NCI-H146 (cell line): ENCODE data around the gene ZFP69B.
A peak's percentile ranks its signal among the peaks of the same experiment; 100 is the strongest.

Experiments used
- DNase-seq: peaks from one replicate; lab custom pipeline; 2025; lab: John Stamatoyannopoulos, UW

ZFP69B gene

GRCh38 chr1:40449684-40450494 is at the start of gene ZFP69B:
ZFP69B (plus strand) TSS chr1:40450476; CDS start chr1:40450962, 486 bp downstream.
- peak; percentile 87 for DNase-seq

- no peak for DNase-seq
Observed at GRCh38 chr1:40401473-40402201, 48.6 kb upstream of the ZFP69B start.

DNA sequence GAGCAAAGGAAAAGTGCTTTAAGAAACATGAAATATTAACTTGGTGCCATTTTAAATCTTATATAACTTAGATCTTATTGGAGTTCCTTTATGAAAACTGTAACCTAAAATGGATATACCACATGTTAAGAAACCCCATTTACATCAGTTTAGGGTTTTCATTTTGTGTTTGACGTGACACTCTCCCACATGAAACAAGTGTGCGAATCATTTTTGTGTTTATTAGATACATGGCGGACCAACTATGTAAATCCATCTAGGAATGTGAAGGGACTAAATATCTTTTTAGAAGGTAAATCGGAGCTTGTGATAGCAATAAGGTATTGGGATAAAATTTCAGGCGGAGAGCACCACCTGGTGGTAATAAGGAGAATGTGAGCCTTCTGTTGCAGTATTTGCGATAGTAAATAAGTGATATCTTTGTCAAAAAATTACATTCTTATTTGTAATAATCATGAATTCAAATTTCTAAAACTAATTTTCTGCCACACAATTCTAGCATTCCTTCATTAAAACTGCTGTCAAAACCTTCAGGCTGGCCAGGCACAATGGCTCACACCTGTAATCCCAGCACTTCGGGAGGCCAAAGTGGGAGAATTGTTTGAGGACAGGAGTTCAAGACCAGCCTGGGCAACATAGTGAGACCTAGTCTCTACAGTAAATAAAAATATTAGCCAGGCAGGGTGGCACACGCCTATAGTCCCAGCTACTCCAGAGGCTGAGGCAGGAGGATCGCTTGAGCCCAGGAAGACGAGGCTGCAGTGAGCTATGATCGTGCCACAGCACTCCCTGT is 45.4 kb upstream of the ZFP69B start:
- peak; percentile 48 for DNase-seq

DNA sequence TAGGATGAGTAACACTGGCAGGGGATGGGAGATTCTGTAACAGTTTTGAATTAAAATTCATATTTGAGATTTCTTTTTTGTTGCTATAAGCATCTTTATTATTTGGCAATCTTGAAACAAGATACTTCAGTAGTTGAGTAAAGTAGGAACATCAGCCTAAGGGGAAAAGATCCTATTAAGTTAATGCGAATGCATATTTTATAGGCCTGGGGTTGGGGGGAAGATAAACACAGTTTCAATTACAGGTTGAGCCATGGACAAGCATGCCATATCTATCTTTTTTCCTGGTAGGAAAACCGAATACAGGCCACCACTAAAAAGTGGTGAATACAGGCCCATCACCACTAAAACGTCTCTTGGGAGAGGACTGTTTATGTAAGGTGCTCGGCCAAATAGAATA is 44.5 kb upstream of the ZFP69B start:
- no peak for DNase-seq

DNA sequence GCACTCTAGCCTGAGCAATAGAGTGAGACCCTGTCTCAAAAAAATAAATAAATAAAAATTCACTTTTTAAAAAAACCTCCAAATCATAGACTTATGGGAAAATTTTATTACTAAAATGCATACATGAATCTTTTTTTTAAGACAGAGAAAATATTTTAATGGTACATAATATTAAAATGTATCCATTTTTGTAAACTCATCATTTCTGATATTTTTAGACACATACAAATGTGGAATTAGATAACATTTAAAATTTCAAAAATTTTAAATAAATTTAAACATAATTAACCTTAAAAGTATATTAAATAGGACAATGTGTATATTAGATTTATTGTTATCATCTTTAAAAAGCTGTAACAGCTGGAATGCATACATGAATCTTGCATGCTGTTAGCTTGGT is 42.8 kb upstream of the ZFP69B start:
- DNase-seq = no peak

- DNase-seq = no peak
Observed at GRCh38 chr1:40409467-40409866, 40.8 kb upstream of the ZFP69B start.

GRCh38 chr1:40411294-40411693 is 39.0 kb upstream of the ZFP69B start:
- peak; percentile 2 for DNase-seq

DNA sequence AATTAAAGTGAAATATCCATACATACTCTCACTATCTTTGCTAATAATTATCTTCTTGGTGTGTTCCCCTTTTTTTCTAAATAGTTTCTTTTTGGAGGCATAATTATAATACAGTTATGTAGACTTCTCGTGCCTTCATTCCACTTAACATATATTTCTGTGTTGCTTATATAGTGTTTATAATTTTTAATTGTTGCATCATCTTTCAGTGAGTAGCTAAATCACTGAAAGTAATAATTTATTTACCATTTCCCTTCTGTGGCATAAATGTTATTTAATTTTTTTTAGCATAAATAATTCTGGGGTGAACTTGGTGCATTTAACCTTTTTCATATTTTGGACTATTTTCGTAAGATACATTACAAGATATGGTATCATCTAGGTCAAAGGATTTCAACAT is 38.4 kb upstream of the ZFP69B start:
- DNase-seq = no peak

DNA sequence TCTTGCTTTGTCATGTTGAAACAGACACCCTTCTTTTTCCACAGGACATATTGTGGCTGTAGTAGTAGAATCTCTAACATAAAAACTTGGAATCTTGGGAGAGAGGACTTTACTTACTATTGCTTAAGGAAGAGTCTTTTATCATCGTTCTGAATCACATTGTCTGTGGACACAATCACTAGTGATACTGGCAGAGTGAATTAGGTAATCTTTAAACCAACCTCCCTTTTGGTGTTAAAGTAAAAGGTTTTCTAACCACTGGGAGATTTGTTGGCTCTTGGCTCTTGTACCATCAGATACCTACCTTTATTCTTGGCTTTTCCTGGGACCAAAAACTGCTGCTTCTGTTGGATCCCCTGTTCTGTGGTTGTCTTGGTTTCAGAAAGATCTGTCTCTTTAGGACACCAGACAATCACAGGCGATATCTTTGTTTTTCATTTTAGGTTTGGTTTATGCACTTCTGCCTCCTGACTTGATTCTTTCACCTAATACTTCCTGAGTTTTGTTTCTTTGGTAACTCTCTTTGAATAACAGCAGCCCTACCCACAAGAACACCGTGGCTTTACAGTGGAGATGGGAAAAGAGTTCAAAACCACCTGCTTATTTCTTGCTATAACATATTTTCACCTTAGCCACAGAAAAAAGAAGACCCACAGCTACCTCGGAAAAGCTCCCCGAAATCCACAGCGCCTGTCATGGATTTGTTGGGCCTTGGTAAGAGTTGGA is 36.6 kb upstream of the ZFP69B start:
- no peak for DNase-seq

DNA sequence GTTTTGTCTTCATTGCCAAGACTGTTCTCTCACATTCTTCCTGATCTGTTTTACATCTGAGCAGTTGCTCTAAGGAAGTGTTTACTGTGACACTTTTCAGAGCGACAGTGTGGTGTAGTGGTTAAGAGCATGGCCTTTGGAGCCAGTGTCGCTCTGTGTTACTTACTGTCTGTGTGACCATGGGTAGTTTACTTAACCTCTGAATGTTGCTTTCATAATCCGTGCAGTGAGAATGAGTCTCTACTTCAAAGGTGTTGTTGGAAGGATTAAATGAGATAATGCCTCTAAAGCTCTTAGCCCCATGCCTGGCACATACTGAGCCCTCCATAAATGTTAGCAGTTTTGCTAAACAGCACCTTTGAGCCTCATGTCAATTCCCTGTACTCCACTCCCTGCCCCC is 35.9 kb upstream of the ZFP69B start:
- DNase-seq = no peak

GRCh38 chr1:40416709-40417108 is 33.6 kb upstream of the ZFP69B start:
- no peak for DNase-seq

- no peak for DNase-seq
Observed at GRCh38 chr1:40421431-40422384, 28.6 kb upstream of the ZFP69B start.

DNA sequence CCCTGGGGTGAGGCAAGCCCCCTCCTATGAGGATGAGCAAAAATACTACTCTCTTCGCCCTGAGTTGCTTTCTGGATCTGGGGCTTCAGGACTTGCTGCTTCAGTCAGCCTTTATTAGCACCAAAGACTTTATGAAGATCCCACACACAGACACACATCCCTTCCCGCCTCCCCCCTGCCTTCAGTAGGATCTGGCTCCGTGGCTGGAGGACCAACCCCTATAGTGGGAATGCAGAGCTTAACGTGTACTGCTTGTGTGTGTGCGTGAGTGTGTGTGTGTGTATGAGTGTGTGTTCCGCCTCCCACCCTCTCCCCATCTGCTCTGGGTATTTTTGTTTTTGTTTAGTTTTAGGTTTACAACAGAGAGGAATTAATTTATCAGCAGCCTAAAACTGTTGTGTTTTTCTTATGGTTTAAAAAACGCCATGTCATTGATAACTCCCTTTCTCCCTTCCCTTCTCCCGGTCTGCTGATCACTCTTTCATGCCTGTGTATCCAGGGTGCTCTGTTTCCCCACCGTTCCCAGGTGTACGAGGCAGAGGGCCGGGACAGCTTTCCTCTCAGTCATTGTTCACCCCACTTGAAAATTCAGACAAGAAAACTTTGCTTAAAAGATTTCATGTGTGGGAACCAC is 27.5 kb upstream of the ZFP69B start:
- no peak for DNase-seq

DNA sequence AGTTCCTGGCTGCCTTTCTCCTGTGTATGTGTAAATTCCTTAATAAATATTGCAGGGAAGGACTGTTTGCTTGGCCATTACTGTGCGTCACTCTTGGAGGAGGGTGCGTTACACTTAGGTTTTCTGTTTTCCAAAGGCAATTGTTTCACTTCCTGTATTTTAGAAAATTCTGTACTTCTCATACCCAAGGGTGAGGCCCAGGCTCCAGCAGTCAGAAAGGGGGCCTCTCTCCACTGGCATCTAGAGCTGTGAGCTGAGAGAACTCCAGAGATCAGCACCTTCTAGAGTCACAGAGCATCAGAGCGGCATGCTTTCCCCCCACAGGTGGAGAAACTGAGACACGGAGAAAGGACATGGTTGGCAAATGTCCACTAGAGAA is 27.0 kb upstream of the ZFP69B start:
- DNase-seq = no peak

DNA sequence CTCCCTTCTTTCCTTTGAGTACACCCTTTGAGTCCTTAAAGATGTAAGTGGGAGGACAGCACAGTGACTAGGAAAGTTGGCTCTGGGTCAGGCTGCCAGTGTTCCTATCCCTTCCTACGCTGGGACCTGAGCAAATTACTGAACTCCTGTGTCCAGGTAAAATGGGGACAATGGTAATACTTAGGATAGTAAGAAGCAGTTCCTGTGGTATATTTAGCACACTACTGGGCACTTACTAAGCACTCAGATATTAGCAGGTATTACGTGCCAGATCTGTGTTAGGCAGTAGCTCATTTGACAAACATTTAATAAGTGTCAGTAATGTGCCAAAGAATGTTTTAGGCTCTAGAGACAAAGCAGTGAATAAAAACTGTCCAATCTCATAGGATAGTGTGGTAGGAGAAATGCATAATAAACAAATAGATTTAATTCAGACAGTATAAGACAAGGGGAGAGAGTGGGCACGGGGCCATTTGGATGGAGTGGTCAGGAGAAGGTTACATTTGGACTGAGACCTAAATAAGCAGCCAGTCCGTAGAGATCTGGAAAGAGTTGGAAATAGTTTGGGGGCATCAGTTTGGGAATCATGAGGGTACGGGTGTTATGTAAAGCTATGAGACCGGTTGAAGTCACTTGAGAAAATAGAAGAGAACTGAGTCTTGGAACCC is 26.2 kb upstream of the ZFP69B start:
- DNase-seq = no peak

- DNase-seq = no peak
Observed at GRCh38 chr1:40425198-40425597, 25.1 kb upstream of the ZFP69B start.

DNA sequence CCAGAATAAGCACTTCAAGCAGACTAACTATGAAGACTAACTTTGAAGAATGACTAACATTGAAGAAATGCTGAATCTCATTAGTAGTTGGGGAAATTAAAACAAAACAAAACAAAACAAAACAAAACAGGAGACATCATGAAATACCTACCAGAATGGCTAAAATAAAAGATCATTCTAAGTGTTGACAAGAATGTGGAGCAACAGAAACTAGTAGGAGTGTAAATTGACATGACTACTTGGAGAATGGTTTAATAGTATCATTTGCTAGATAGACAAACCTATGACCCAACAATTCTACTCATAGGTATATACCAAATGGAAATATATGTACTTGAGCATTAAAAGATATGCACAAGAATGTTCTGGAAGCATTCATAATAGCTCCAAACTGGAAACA is 18.9 kb upstream of the ZFP69B start:
- no peak for DNase-seq

- no peak for DNase-seq
Observed at GRCh38 chr1:40432644-40433390, 17.5 kb upstream of the ZFP69B start.

DNA sequence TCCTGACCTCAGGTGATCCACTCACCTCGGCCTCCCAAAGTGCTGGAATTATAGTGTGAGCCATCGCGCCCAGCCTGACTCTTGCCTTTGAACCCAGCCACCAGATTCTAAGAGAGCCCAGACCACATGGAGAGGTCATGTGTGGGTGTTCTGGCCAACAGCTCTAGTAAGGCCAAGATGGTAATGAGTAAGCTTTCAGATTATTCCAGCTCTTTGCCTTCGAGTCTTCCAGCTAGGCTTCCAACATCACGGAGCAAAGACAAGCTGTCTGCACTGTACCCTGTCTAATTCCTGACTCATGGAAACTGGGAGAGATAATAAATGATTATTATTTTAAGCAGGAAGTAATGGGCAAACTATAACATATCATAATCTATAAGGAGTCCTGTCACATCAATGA is 14.8 kb upstream of the ZFP69B start:
- no peak for DNase-seq
